DOHH2 (cell line): ENCODE data around the gene LPXN.

Source experiments
- H3F3A ChIP-seq: fragments of 200-600 bp; sonication (generic), shearing (Covaris generic); 2 replicates; pipeline ENCODE4 v1.6.0; 2016; ENCODE audit warnings: antibody characterized with exemption, mild to moderate bottlenecking; ENCODE audit not compliant: control insufficient read depth, insufficient read depth
- H3K27ac ChIP-seq: fragments of 200-600 bp; sonication (generic); 2 replicates; pipeline ENCODE4 v1.5.1; 2014; ENCODE audit warnings: low read depth, mild to moderate bottlenecking, low read length, moderate library complexity
- H3K27me3 ChIP-seq: fragments of 200-600 bp; sonication (generic); 2 replicates; pipeline ENCODE4 v1.6.1; 2014; ENCODE audit warnings: mild to moderate bottlenecking, low read length, mixed read lengths; ENCODE audit not compliant: control insufficient read depth
- H3K36me3 ChIP-seq: fragments of 200-600 bp; sonication (generic); 2 replicates; pipeline ENCODE4 v1.6.1; 2014; ENCODE audit warnings: mild to moderate bottlenecking, low read length, moderate library complexity, mixed read lengths; ENCODE audit not compliant: control insufficient read depth
- H3K4me1 ChIP-seq: fragments of 200-600 bp; sonication (generic); 2 replicates; pipeline ENCODE4 v1.6.1; 2014; ENCODE audit warnings: mild to moderate bottlenecking, low read length, mixed read lengths; ENCODE audit not compliant: control insufficient read depth
- H3K4me2 ChIP-seq: fragments of 200-600 bp; sonication (generic); 2 replicates; pipeline ENCODE4 v1.6.0; 2014; ENCODE audit warnings: mild to moderate bottlenecking, low read length, moderate library complexity
- H3K4me3 ChIP-seq: fragments of 200-600 bp; sonication (generic); 2 replicates; pipeline ENCODE4 v1.5.1; 2014; ENCODE audit warnings: mild to moderate bottlenecking, low read length, mixed read lengths
- H3K79me2 ChIP-seq: fragments of 200-600 bp; sonication (generic); 2 replicates; pipeline ENCODE4 v1.6.1; 2014; ENCODE audit warnings: mild to moderate bottlenecking, low read length, mixed read lengths; ENCODE audit not compliant: control insufficient read depth
- H3K9me2 ChIP-seq: fragments of 200-600 bp; sonication (generic); replicated peaks from 2 replicates; pipeline ENCODE4 v1.6.1; 2014; ENCODE audit warnings: mild to moderate bottlenecking, low read length, mixed read lengths; ENCODE audit not compliant: control insufficient read depth
- H3K9me3 ChIP-seq: fragments of 200-600 bp; sonication (generic); 2 replicates; pipeline ENCODE4 v1.6.1; 2014; ENCODE audit warnings: antibody characterized with exemption, low read length, mixed read lengths; ENCODE audit not compliant: control insufficient read depth, insufficient read depth
- H4K20me1 ChIP-seq: fragments of 200-600 bp; sonication (generic); 2 replicates; pipeline ENCODE4 v1.6.0; 2014; ENCODE audit warnings: low read depth, mild to moderate bottlenecking, antibody characterized with exemption, low read length, moderate library complexity; ENCODE audit not compliant: control insufficient read depth, insufficient read depth
- EZH2phosphoT487 ChIP-seq: fragments of 200-600 bp; sonication (generic); IDR thresholded peaks from 2 replicates; pipeline ENCODE4 v1.6.1; 2017; ENCODE audit warnings: borderline replicate concordance, mild to moderate bottlenecking, antibody characterized with exemption, low read length, moderate library complexity, mixed read lengths
- TF ChIP-seq, protein P1 (sequence below): fragments of 200-600 bp; sonication (generic); IDR thresholded peaks from one replicate; pipeline ENCODE4 v1.5.1; 2014; ENCODE audit warnings: antibody characterized with exemption, mild to moderate bottlenecking, low read depth, low read length; ENCODE audit not compliant: poor library complexity, severe bottlenecking

The LPXN gene

GRCh38 chr11:58560842-58561241, 14.8 kb downstream of the LPXN start:
- H3K79me2 ChIP-seq, result peaks cover 92% of the 10 kb centered on the region
- no peaks in the 10 kb centered on the region for H3K9me3 ChIP-seq
- peaks cover 4% of the 10 kb centered on the region; the same call in 1 of the 2 replicates for H4K20me1 ChIP-seq
- no peak overlapping the region for H3K27ac ChIP-seq
- no peak for TF ChIP-seq EZH2phosphoT487
- H3K4me3 ChIP-seq, result no peak overlapping the region
- H3K9me2 ChIP-seq, result no peaks in the 10 kb centered on the region
- no peaks in the 10 kb centered on the region for H3K27me3 ChIP-seq
- peaks cover 4% of the 10 kb centered on the region for H3F3A ChIP-seq
- H3K4me2 ChIP-seq, result no peak overlapping the region
- peaks cover 91% of the 10 kb centered on the region for H3K36me3 ChIP-seq
- H3K4me1 ChIP-seq, result 0 out of 2 replicates have a peak, but pooled peaks cover 3% of the 10 kb centered on the region

DNA sequence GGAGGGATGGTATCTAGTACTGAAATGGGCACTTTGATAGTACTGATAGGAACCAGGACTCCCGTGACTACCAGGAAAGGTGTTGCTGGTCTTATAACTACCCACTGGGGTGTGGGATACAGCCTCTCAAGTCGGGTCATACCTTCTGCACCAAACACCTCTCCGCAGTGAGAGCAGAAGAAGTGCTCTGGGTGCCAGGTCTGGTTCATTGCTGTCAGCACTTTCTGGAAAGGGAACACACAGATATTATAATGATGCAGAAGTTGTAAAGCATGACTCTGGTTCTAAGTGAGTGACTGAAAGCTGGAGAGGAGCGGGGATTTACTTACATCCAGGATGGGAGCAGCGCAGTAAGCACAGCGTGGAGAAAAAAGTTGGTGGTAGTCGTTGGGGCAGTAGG, 26.0 kb downstream of the LPXN start:
- no peaks in the 10 kb centered on the region for H3K27me3 ChIP-seq
- no peaks in the 10 kb centered on the region for H3K9me2 ChIP-seq
- no peak overlapping the region for H3K4me3 ChIP-seq
- H3K27ac ChIP-seq, result no peak overlapping the region
- no peaks in the 10 kb centered on the region for H3F3A ChIP-seq
- no peaks in the 10 kb centered on the region for H3K79me2 ChIP-seq
- H3K9me3 ChIP-seq, result no peaks in the 10 kb centered on the region
- peaks cover 98% of the 10 kb centered on the region for H3K36me3 ChIP-seq
- no peaks in the 10 kb centered on the region for H3K4me1 ChIP-seq
- H4K20me1 ChIP-seq, result no peaks in the 10 kb centered on the region
- TF ChIP-seq, protein P1, sequence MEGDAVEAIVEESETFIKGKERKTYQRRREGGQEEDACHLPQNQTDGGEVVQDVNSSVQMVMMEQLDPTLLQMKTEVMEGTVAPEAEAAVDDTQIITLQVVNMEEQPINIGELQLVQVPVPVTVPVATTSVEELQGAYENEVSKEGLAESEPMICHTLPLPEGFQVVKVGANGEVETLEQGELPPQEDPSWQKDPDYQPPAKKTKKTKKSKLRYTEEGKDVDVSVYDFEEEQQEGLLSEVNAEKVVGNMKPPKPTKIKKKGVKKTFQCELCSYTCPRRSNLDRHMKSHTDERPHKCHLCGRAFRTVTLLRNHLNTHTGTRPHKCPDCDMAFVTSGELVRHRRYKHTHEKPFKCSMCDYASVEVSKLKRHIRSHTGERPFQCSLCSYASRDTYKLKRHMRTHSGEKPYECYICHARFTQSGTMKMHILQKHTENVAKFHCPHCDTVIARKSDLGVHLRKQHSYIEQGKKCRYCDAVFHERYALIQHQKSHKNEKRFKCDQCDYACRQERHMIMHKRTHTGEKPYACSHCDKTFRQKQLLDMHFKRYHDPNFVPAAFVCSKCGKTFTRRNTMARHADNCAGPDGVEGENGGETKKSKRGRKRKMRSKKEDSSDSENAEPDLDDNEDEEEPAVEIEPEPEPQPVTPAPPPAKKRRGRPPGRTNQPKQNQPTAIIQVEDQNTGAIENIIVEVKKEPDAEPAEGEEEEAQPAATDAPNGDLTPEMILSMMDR, result no peak
- no peak for TF ChIP-seq EZH2phosphoT487
- H3K4me2 ChIP-seq, result no peak overlapping the region

GRCh38 chr11:58546841-58547240, 28.8 kb downstream of the LPXN start:
- Histone ChIP-seq H3K9me3 (no peaks in the 10 kb centered on the region), H3K36me3 (peaks cover 91% of the 10 kb centered on the region), H3K27me3 (no peaks in the 10 kb centered on the region), H3K4me1 (no peaks in the 10 kb centered on the region), H3K4me3 (no peak overlapping the region), H3F3A (no peaks in the 10 kb centered on the region; the same call in 1 of the 2 replicates), H4K20me1 (no peaks in the 10 kb centered on the region), H3K79me2 (no peaks in the 10 kb centered on the region), H3K4me2 (no peak overlapping the region), H3K9me2 (no peaks in the 10 kb centered on the region), H3K27ac (no peak overlapping the region)
- TF ChIP-seq, protein P1, result no peak
- TF ChIP-seq EZH2phosphoT487, result no peak

- peaks cover 7% of the 10 kb centered on the region for H3F3A ChIP-seq
- H4K20me1 ChIP-seq, result peaks cover 6% of the 10 kb centered on the region; the same call in 1 of the 2 replicates
- no peaks in the 10 kb centered on the region for H3K9me3 ChIP-seq
- no peaks in the 10 kb centered on the region for H3K9me2 ChIP-seq
- H3K4me1 ChIP-seq, result peaks cover 15% of the 10 kb centered on the region
- no peak for TF ChIP-seq EZH2phosphoT487
- TF ChIP-seq, protein P1, result no peak
- peaks cover 16% of the 10 kb centered on the region for H3K79me2 ChIP-seq
- no peak overlapping the region for H3K4me3 ChIP-seq
- H3K27me3 ChIP-seq, result no peaks in the 10 kb centered on the region
- peaks cover 79% of the 10 kb centered on the region for H3K36me3 ChIP-seq
- H3K4me2 ChIP-seq, result no peak overlapping the region
- H3K27ac ChIP-seq, result no peak overlapping the region
These were observed 43.8 kb downstream of the LPXN start for GRCh38 chr11:58531865-58532341.
